Measurements from ENCODE around the gene ZC3H13.

ZC3H13 gene, protein sequence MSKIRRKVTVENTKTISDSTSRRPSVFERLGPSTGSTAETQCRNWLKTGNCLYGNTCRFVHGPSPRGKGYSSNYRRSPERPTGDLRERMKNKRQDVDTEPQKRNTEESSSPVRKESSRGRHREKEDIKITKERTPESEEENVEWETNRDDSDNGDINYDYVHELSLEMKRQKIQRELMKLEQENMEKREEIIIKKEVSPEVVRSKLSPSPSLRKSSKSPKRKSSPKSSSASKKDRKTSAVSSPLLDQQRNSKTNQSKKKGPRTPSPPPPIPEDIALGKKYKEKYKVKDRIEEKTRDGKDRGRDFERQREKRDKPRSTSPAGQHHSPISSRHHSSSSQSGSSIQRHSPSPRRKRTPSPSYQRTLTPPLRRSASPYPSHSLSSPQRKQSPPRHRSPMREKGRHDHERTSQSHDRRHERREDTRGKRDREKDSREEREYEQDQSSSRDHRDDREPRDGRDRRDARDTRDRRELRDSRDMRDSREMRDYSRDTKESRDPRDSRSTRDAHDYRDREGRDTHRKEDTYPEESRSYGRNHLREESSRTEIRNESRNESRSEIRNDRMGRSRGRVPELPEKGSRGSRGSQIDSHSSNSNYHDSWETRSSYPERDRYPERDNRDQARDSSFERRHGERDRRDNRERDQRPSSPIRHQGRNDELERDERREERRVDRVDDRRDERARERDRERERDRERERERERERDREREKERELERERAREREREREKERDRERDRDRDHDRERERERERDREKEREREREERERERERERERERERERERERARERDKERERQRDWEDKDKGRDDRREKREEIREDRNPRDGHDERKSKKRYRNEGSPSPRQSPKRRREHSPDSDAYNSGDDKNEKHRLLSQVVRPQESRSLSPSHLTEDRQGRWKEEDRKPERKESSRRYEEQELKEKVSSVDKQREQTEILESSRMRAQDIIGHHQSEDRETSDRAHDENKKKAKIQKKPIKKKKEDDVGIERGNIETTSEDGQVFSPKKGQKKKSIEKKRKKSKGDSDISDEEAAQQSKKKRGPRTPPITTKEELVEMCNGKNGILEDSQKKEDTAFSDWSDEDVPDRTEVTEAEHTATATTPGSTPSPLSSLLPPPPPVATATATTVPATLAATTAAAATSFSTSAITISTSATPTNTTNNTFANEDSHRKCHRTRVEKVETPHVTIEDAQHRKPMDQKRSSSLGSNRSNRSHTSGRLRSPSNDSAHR (N-terminal part only)

GRCh38 chr13:46052319-46053161 is at the start of gene ZC3H13:
TSS of gene ZC3H13 (minus strand) at chr13:46052746. CDS start at chr13:46045507, 7,239 bp downstream.
- DNase-seq, result peak; percentile 94 to 95

- no peak for DNase-seq
Measured at GRCh38 chr13:46102255-46102605, 49.7 kb upstream of the ZC3H13 start.

DNA sequence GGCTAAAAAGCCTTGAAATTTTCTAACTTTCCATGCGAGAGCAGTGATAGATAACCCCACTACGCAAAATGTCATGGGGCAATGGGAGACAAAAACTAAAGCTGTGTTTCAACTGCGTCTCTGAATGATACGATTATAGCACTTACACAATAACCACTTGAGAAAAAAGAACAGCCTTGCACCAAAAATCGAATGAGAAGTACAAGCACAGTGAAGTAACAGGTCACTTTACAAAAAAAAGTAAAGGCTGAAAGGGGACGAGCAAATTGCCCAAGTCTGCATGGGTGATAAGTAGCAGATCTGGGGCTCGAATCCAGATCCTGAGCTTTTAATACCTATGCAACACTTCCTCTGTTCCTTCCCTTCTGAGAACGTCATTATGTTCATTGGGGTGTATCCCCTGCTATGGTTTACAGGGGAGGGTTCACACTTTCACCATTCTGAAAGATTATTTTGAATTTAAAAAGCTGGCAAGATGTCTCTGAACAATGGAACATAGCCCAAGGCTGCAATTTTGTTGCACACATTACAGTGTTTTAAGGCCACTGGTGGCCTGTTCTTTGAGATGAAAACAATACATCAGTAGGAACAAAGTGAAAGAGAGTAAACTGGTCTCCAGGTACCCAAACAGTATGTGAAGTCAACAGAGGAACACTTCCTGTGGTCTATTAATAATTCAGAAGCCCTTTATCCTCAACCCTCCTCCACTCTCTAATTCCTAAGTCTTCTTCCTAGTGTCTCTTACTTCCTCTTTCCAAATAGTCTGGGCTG is 49.1 kb upstream of the ZC3H13 start:
- no peak for DNase-seq

GRCh38 chr13:46101002-46101401 is 48.5 kb upstream of the ZC3H13 start:
- DNase-seq, result no peak

- DNase-seq, result no peak
Measured at GRCh38 chr13:46100191-46100815, 47.8 kb upstream of the ZC3H13 start.

- no peak for DNase-seq
Measured at GRCh38 chr13:46097663-46098062, 45.1 kb upstream of the ZC3H13 start.

DNA sequence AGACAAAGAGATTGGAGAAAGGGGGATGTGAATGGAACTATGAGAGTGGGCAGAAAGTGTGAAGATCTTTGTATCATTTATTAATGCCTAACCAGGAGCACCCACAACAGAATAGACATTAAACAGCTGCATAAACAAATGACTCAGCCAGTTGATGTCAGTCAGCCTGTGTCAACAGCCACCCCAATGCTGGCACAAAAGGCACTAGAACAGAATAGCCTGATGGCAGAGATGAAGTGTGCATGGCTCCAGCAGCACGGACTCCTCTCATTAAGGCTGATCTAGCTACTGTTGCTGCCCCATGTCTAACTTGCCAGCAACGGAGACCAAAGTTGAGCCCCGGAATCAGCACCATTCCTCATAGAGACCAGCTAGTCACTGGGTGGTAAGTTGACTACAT is 44.5 kb upstream of the ZC3H13 start:
- peak in 1 of 2 experiments; percentile 29 for DNase-seq

DNA sequence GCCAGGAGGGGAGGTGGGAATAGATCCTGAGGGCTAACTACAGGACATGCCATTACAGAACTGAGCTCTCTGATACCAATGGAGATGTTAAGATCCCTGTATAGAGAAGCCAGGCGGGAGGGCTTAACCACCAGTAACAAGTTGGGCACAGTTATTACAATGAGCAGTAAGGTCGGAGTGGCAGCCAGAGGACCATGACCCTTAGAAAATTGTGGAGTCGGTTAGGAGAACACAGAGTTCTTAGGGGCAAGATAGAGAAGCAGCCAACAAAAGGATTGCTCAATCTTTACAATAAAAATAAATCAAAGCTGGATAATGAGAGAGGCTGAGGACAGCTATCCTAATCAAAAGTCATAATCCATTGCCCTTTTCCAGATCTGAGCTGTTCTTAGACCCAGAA is 41.9 kb upstream of the ZC3H13 start:
- DNase-seq, result no peak

- no peak for DNase-seq
Measured at GRCh38 chr13:46088821-46089562, 36.4 kb upstream of the ZC3H13 start.

- no peak for DNase-seq
Measured at GRCh38 chr13:46087481-46087880, 34.9 kb upstream of the ZC3H13 start.

DNA sequence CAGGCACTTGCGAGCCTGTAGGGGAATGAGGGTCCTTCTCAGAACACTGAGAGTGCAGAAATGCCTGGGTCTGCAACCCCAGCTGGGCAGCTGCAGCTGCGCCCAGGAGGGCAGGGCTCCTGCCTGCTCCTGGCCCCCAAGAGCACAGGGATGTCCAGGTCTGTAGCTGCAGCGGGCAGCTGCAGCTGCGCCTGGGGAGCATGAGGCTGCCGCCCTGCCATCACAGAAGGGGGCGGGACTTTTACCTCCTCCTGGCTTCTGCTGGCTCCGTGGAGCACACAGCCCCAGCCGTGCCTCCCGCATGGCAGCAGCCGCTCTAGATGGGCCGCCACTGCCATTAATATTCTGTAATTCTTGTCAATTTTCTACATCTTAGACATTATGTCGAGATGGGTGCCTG is 34.4 kb upstream of the ZC3H13 start:
- DNase-seq, result no peak

DNA sequence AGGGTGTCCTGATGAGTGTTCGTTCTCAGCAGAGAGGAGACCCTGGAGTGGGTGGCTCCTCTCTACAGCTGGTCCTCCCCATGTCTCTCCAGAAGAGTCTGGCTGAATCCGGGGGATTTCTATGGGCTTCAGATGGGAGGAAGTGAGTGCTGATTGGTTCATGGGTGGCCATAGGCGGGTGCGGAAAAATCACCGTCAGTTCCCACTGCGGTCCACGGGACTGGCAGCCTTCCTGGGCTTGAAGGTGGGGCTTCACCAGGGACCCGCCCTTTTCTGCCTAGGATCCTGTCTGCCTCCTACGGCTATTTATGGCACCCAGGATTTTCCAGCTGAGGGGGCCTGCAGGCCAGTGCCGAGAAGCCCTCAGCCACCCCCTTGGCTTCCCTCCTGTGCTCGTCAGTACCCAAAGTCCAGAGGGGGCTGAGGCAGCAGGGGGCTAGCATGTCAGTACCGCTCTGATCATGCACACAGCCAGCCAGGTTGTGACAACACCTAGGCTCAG is 33.9 kb upstream of the ZC3H13 start:
- no peak for DNase-seq

- DNase-seq, result no peak
Measured at GRCh38 chr13:46085737-46086136, 33.2 kb upstream of the ZC3H13 start.

DNA sequence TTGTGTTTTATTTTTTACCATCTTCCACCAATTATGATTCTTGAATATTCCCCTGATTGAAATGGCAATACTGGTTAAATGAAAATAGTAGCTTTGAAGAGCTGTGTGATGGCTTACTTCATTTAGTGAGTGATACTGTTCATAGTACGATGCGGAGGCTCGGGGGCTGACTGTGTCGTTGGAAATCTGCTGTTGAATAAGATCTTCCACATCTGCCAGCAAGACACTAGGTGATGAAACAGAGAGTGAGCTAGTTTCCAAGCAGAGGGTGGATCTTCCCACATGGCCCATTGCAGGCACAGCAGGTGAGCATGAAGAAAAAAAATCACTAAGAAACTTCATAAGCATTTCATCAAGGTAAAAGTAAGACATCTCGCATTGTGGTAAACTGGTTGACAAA is 29.8 kb upstream of the ZC3H13 start:
- no peak for DNase-seq

DNA sequence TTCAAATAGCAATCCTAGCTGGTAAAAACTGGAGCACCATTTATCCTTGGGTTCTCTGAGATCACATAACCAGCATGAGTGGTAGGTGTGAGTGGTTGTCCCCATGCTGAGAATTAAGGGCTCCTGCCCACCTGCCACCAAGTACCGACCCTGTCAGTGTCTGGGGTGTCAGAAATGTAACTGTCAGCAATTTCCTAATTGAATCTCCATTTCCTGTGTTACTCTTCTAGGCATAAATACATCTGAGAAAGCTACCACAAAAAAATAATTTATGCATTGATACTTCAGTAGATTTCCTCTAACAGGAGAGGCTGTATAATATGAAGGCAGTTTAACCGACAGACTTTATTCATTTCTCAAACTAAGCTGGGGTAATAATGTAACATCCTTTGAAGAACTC is 27.2 kb upstream of the ZC3H13 start:
- no peak for DNase-seq

GRCh38 chr13:46077265-46077664 is 24.7 kb upstream of the ZC3H13 start:
- no peak for DNase-seq

DNA sequence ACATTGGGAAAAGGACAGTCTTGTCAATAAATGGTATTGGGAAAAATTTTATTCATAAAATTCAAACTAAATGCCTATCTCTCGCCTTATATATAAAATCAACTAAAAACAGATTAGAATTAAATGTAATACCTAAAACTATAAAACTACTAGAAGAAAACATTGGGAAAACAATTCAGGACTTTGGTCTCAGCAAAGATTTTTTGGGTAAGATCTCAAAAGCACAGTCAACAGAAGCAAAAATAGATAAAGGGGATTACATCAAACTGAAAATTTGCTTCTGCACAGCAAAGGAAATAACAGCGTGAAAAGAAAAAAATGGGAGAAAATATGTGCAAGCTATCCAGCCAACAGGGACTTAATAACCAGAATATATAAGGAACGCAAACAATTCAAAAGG is 24.3 kb upstream of the ZC3H13 start:
- DNase-seq, result no peak

DNA sequence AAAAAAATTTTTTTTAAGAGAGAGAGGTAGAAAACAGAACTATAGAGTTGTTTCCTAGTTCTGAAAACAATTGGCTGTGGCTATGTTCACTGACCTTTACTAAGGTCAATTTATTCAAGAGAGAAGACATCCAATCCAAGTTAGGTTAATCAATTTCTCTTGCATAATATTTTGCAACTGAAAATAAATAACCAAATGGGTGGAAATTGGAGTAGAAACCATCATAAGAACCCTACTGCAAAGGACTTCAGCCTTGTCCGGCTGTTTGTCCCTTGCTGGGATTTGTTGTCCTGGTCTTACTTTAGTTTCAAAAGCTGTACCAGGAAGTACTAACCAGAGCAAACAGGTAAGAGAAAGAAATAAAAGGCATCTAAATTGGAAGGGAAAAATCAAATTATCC is 23.3 kb upstream of the ZC3H13 start:
- DNase-seq, result no peak

DNA sequence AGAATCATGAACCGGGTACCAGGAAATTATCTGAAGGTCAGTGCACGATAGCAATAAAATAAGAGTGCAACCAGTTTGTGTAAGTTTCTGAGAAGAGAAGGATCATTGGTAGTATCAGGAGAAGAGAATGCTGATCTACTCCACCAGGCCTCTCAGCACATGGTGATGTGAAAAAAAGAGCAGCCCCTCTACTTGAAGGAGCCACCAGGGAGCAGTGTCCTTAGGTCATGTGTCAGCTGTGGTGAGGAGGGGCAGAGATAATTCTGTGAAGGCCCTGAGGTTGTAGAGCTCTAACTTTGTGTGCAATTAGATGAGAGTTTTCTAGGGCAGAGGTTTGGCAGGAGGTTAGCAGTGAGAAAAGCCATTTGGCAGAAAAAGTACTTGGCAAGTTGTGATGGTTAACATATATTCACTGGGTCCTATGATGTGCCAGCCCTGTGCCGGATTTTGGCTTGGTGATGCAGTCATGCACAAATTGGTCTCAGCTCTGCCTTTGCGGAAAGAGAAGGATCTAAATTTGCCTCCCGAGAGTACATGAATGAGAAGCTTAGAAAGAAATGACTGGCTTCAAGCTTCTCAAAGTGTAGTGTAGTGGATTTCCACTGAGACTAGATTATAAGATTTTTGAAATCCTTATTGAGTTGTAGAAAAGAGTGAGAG is 19.2 kb upstream of the ZC3H13 start:
- DNase-seq, result no peak

- no peak for DNase-seq
Measured at GRCh38 chr13:46063292-46063691, 10.7 kb upstream of the ZC3H13 start.
